Neutrophil (primary cell): ENCODE data around the gene GAL.

Experiments used
- H3K27ac ChIP-seq: fragments of 200-600 bp; sonication (generic); 2 replicates; pipeline ENCODE4 v1.5.1; 2016; ENCODE audit warnings: mild to moderate bottlenecking, moderate library complexity
- H3K27me3 ChIP-seq: fragments of 200-600 bp; sonication (generic); 2 replicates; pipeline ENCODE4 v1.6.0; 2016; ENCODE audit warnings: mild to moderate bottlenecking
- H3K36me3 ChIP-seq: fragments of 200-600 bp; sonication (generic); 2 replicates; pipeline ENCODE4 v1.5.1; 2017
- H3K4me1 ChIP-seq, 2 experiments: fragments of 200-600 bp in 1 of 2; sonication (generic) in 1 of 2; 1 replicate in 1 of 2; 2 replicates in 1 of 2; pipeline versions ENCODE4 v1.5.1 to v1.6.1; 2013 to 2016; ENCODE audit warnings: low read depth in 1 of 2, low read length in 1 of 2, mild to moderate bottlenecking in 1 of 2, moderate library complexity in 1 of 2; ENCODE audit not compliant: control insufficient read depth in 1 of 2, insufficient read depth in 1 of 2
- H3K4me3 ChIP-seq, 2 experiments: fragments of 200-600 bp in 1 of 2; sonication (generic) in 1 of 2; 1 replicate in 1 of 2; 2 replicates in 1 of 2; pipeline ENCODE4 v1.5.1; 2013 to 2016; ENCODE audit warnings: low read depth in 1 of 2, low read length in 1 of 2, mild to moderate bottlenecking in 1 of 2, moderate library complexity in 1 of 2
- H3K9me3 ChIP-seq: fragments of 200-600 bp; sonication (generic); 2 replicates; pipeline ENCODE4 v1.5.1; 2016
- CTCF ChIP-seq: fragments of 200-600 bp; sonication (generic); IDR thresholded peaks from 2 replicates; pipeline ENCODE4 v1.5.1; 2016; ENCODE audit warnings: antibody characterized with exemption

GAL gene

GRCh38 chr11:68665436-68665835, 18.9 kb upstream of the GAL start:
- H3K9me3 ChIP-seq, result no peaks in the 10 kb centered on the region
- H3K27ac ChIP-seq, result no peak overlapping the region
- no peak for TF ChIP-seq CTCF
- no peaks in the 10 kb centered on the region for H3K4me1 ChIP-seq
- peaks cover 6% of the 10 kb centered on the region for H3K27me3 ChIP-seq
- no peaks in the 10 kb centered on the region for H3K36me3 ChIP-seq
- H3K4me3 ChIP-seq, result no peak overlapping the region

GRCh38 chr11:68666849-68667248, 17.5 kb upstream of the GAL start:
- no peak for TF ChIP-seq CTCF
- no peak overlapping the region for H3K27ac ChIP-seq
- peaks cover 6% of the 10 kb centered on the region for H3K27me3 ChIP-seq
- H3K9me3 ChIP-seq, result no peaks in the 10 kb centered on the region
- no peaks in the 10 kb centered on the region for H3K4me1 ChIP-seq
- H3K36me3 ChIP-seq, result no peaks in the 10 kb centered on the region
- no peak overlapping the region for H3K4me3 ChIP-seq

- Histone ChIP-seq H3K9me3 (no peaks in the 10 kb centered on the region), H3K36me3 (no peaks in the 10 kb centered on the region), H3K4me1 (no peaks in the 10 kb centered on the region), H3K27ac (no peak overlapping the region), H3K27me3 (peaks cover 11% of the 10 kb centered on the region), H3K4me3 (no peak overlapping the region)
- no peak for TF ChIP-seq CTCF
Measured at GRCh38 chr11:68667511-68668500, 16.5 kb upstream of the GAL start.

GRCh38 chr11:68669301-68670090, 14.8 kb upstream of the GAL start:
- H3K36me3 ChIP-seq, result no peaks in the 10 kb centered on the region
- no peak overlapping the region for H3K4me3 ChIP-seq
- no peak for TF ChIP-seq CTCF
- H3K9me3 ChIP-seq, result no peaks in the 10 kb centered on the region
- peaks cover 12% of the 10 kb centered on the region for H3K27me3 ChIP-seq
- H3K4me1 ChIP-seq, result no peaks in the 10 kb centered on the region
- no peak overlapping the region for H3K27ac ChIP-seq

- no peak overlapping the region for H3K27ac ChIP-seq
- peaks cover 6% of the 10 kb centered on the region for H3K27me3 ChIP-seq
- no peak overlapping the region for H3K4me3 ChIP-seq
- no peaks in the 10 kb centered on the region for H3K4me1 ChIP-seq
- no peaks in the 10 kb centered on the region for H3K36me3 ChIP-seq
- no peak for TF ChIP-seq CTCF
- no peaks in the 10 kb centered on the region for H3K9me3 ChIP-seq
Measured at GRCh38 chr11:68670208-68670992, 13.9 kb upstream of the GAL start.
